Mammary epithelial cell (primary cell): ENCODE data around the gene RARRES1.

Experiments used
- CTCF ChIP-seq, 2 donors: IDR thresholded peaks in 1 of 2; conservative IDR thresholded peaks in 1 of 2; 2 replicates each; pipeline ENCODE4 v1.5.1; 2011 to 2012; ENCODE audit warnings: inconsistent platforms in 2 of 2, low read length in 2 of 2, mild to moderate bottlenecking in 2 of 2, control low read depth in 1 of 2, low read depth in 1 of 2; ENCODE audit not compliant: insufficient read depth in 1 of 2; ENCODE audit errors: extremely low read depth in 1 of 2
- EZH2 ChIP-seq: IDR thresholded peaks from 2 replicates; pipeline ENCODE4 v1.6.1; 2012; ENCODE audit warnings: low read length, inconsistent platforms, borderline replicate concordance

GRCh38 chr3:158781849-158782248 lies 49.6 kb upstream of the RARRES1 start:
- no peak for TF ChIP-seq CTCF (conservative IDR thresholded peaks at IDR 0.05 in 1 of 2, IDR thresholded peaks at IDR 0.05 in 1 of 2; ENCODE audit: extremely low read depth in 1 of 2, insufficient read depth in 1 of 2, low read depth in 1 of 2, low read length in 2 of 2)
- no peak for TF ChIP-seq EZH2
